ENCODE results near the gene SYNGR1.

Gene SYNGR1

DNA sequence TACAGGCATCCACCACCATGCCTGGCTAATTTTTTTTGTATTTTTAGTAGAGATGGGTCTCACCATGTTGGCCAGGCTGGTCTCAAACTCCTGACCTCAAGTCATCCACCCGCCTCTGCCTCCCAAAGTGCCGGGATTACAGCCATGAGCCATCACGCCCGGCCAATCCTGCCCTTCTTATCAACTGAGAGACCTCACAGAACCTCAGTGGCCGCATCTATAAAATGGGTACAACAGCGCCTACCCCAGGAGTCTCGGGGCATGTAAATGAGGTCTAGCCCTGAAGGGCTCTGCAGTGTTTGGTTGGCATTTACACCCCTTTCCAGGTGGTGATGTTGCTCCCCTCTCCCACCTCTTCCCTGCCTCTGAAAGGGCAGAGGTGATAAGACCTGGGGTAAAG lies 11.7 kb downstream of the SYNGR1 start:
- Histone ChIP-seq H3K36me3 (replicated peaks) (no peaks in the 10 kb centered on the region), H3K9me3 (no peaks in the 10 kb centered on the region), H3K4me1 (no peaks in the 10 kb centered on the region), H3K4me3 (no peak overlapping the region), H3K27me3 (ENCODE audit: low read depth) (no peaks in the 10 kb centered on the region)
- in situ Hi-C loops (cut with MboI; ENCODE audit: low sequenced_read_pairs) = no loop called here
- no peak for DNase-seq (ENCODE audit: low spot score in 2 of 2)

DNA sequence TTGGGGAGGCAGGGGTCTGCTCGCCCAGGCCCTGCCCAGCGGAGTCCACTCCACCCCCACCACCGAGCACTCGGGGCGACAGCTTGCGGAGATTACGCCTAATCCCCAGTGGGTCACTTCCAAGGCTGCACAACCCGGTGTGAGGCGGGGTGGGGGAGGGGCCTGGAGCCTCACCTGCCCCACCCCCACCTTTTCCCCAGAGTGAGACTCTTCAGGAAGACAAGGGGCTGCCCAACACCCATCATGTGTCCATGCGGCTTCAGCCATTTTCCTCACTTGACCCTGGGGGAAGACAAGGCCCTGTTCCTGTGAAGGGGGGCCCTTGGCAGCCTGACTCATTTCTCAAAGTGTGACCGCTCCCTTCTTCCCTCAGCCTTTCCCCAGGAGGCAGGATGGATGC lies 12.5 kb downstream of the SYNGR1 start:
- no peak for DNase-seq (ENCODE audit: low spot score in 2 of 2)
- Histone ChIP-seq H3K4me3 (no peak overlapping the region), H3K36me3 (replicated peaks) (no peaks in the 10 kb centered on the region)

DNA sequence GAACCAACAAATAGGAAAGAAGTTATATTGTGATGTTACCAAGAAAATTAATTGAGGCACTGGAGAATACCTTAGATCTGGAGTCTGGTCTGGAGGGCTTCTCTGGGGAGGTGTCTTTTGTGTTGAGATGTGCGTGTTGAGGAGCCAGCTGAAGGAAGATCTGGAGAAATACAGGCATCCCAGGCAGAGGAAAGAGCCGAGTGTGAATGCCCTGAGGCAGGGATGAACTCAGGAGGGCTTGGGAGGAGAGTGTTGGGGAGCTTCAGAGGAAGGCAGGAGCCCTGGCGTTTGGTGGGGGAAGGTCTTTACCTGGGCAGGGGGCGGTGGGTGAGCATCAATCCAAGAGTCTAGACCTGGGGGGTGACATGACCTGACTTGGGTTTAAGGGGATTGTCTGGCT lies 13.1 kb downstream of the SYNGR1 start:
- no peak for DNase-seq (ENCODE audit: low spot score in 2 of 2)
- Histone ChIP-seq H3K4me1 (no peaks in the 10 kb centered on the region), H3K9me3 (no peaks in the 10 kb centered on the region), H3K4me3 (no peak overlapping the region), H3K27me3 (ENCODE audit: low read depth) (no peaks in the 10 kb centered on the region), H3K36me3 (replicated peaks) (no peaks in the 10 kb centered on the region)
- in situ Hi-C loops (cut with MboI; ENCODE audit: low sequenced_read_pairs) = no loop called here

More for the DNA sequence above, 12.5 kb downstream of the SYNGR1 start:
- Histone ChIP-seq H3K27me3 (ENCODE audit: low read depth) (no peaks in the 10 kb centered on the region), H3K9me3 (no peaks in the 10 kb centered on the region), H3K4me1 (no peaks in the 10 kb centered on the region)
- in situ Hi-C loops (cut with MboI; ENCODE audit: low sequenced_read_pairs) = no loop called here

DNA sequence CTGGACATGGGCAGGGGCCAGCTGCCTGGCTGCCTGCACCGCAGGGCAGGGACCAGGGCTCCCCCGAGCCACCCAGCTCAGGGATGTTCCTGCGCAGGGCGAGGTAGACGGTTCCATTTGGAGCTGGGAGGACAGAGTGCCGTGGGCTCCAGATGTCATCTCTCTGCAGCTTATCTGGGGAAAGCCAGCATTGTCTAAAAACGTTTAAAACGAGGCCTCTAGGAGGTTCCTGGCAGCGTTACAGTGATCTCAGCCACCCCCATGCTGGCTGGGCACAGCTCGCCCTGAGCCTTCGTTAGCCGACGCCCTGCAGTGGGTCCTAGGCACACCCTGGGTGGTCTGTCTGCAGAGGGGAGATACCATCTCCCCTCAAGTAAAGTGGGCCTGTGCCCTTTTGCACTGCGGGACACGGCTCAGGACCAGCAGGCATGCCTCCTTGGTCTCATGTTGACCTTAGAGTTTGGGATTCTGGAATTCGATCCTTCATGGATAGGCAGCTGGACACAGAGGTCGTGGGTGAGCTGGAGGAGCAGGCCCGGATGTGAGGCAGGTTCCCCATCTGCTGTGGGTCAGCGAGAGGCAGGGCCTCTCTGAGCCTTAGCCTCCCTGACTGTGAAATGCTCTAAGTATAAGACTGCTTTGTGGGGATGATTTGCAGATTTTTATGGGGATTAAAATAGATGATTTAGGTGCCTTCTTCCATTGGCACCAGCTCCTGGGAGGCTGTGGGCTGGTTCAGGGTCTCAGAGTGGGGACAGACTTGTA lies 14.1 kb downstream of the SYNGR1 start:
- DNase-seq (ENCODE audit: low spot score in 2 of 2) = no peak
- no peaks in the 10 kb centered on the region for H3K9me3 ChIP-seq
- in situ Hi-C loops (cut with MboI; ENCODE audit: low sequenced_read_pairs) = no loop called here
- no peak overlapping the region for H3K4me3 ChIP-seq
- H3K4me1 ChIP-seq = no peaks in the 10 kb centered on the region
- no peaks in the 10 kb centered on the region for H3K36me3 ChIP-seq (replicated peaks)
- H3K27me3 ChIP-seq (ENCODE audit: low read depth) = no peaks in the 10 kb centered on the region

DNA sequence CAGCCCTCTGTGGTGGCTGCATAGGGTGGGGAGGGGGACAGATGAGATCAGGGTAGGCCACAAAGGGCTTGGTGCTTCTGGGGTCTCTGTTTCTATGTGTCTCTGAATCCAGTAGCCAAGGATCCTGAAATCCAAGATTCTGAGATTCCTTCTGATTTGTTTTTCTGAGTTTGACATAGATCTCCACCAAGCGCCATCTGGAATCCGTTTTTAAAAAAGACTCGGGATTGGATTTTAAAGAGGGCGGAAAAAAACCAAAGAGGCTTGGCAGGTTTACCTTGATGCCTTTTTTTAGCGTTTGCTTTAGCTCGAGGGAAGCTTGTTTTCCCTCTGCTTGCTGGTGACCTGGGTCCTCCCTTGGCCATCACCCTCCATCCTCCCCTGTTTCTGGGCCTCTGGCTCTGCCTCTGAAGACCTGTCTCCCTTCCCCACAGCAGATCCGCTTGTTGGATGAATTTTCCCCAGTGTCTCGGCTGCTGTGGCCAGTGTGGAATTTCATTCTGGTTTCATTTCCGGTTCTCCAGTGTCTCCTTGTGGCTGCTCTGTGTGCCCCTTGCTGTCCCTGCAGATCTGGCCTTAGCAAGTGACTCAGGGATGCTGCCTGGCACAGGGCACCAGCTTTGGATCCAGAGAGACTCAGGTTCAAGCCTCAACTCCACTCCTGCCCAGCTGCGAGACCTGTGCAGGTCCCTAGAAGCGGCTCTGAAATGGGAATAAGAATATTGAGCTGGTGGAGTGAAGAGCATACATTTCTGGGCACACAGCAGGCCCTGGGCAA lies 15.1 kb downstream of the SYNGR1 start:
- Histone ChIP-seq H3K4me3 (no peak overlapping the region), H3K4me1 (no peaks in the 10 kb centered on the region)
- no peak for DNase-seq (ENCODE audit: low spot score in 2 of 2)

GRCh38 chr22:39365492-39365780 lies 15.6 kb downstream of the SYNGR1 start:
- in situ Hi-C loops (cut with MboI; ENCODE audit: low sequenced_read_pairs) = no loop called here
- Histone ChIP-seq H3K4me3 (no peak overlapping the region), H3K36me3 (replicated peaks) (no peaks in the 10 kb centered on the region), H3K27me3 (ENCODE audit: low read depth) (no peaks in the 10 kb centered on the region), H3K9me3 (no peaks in the 10 kb centered on the region), H3K4me1 (no peaks in the 10 kb centered on the region)
- no peak for DNase-seq (ENCODE audit: low spot score in 2 of 2)

More for the DNA sequence above, 15.1 kb downstream of the SYNGR1 start:
- Histone ChIP-seq H3K27me3 (ENCODE audit: low read depth) (no peaks in the 10 kb centered on the region), H3K36me3 (replicated peaks) (no peaks in the 10 kb centered on the region), H3K9me3 (no peaks in the 10 kb centered on the region)
- in situ Hi-C loops (cut with MboI; ENCODE audit: low sequenced_read_pairs) = no loop called here

DNA sequence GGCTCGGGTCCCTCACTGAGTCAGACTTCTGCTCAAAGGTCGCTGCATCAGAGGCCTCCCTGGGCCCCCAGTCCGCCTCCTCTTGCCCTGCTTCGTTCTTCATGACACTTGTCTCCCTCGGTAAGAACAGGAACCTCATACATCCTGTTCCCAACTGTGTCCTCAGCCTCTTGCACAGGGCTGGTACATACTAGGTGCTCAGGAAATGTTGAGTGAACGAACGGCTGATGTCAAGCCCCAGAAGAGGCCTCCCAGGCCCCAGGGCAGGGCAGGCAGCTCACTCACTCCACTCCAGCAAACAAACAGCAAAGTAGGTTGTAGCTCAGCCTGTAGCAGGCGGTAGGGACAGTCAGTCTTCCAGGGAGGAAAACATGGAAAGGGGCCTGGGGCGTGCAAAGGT lies 17.2 kb downstream of the SYNGR1 start:
- Histone ChIP-seq H3K4me1 (no peaks in the 10 kb centered on the region), H3K27me3 (ENCODE audit: low read depth) (no peaks in the 10 kb centered on the region), H3K36me3 (replicated peaks) (no peaks in the 10 kb centered on the region), H3K9me3 (0 out of 2 replicates have a peak, but pooled peaks cover 2% of the 10 kb centered on the region), H3K4me3 (no peak overlapping the region)
- in situ Hi-C loops (cut with MboI; ENCODE audit: low sequenced_read_pairs) = no loop called here
- DNase-seq (ENCODE audit: low spot score in 2 of 2) = no peak

GRCh38 chr22:39368461-39368911 lies 18.7 kb downstream of the SYNGR1 start:
- no peak for DNase-seq (ENCODE audit: low spot score in 2 of 2)
- no peaks in the 10 kb centered on the region for H3K27me3 ChIP-seq (ENCODE audit: low read depth)
- H3K9me3 ChIP-seq = 0 out of 2 replicates have a peak, but pooled peaks cover 2% of the 10 kb centered on the region
- H3K4me3 ChIP-seq = no peak overlapping the region
- in situ Hi-C loops (cut with MboI; ENCODE audit: low sequenced_read_pairs) = no loop called here
- H3K4me1 ChIP-seq = no peaks in the 10 kb centered on the region
- H3K36me3 ChIP-seq (replicated peaks) = no peaks in the 10 kb centered on the region

GRCh38 chr22:39369186-39369585 lies 19.4 kb downstream of the SYNGR1 start:
- no peaks in the 10 kb centered on the region for H3K4me1 ChIP-seq
- in situ Hi-C loops (cut with MboI; ENCODE audit: low sequenced_read_pairs) = no loop called here

DNA sequence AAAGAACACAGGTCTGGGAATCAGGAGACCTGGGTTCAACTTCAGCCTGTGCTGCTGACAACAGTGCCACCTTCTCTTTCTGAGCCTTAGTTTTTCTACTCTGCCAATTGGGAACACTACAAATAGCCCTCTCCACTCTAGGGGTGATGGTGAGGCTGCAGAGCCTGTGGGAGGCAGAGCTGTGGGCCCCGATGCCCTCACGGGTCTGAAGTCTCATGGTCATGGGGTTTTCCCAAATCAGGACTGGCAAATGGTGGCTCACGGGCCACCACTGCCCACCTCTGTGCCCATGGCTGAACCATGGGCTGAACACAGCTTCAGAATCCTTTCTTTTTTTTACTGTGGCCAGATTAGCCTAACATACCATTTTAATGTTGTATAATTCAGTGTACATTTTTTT lies 19.8 kb downstream of the SYNGR1 start:
- H3K27me3 ChIP-seq (ENCODE audit: low read depth) = no peaks in the 10 kb centered on the region
- no peaks in the 10 kb centered on the region for H3K36me3 ChIP-seq (replicated peaks)
- in situ Hi-C loops (cut with MboI; ENCODE audit: low sequenced_read_pairs) = no loop called here
- H3K4me1 ChIP-seq = no peaks in the 10 kb centered on the region
- no peak for DNase-seq (ENCODE audit: low spot score in 2 of 2)
- no peak overlapping the region for H3K4me3 ChIP-seq
- 0 out of 2 replicates have a peak, but pooled peaks cover 2% of the 10 kb centered on the region for H3K9me3 ChIP-seq

More at GRCh38 chr22:39369186-39369585, 19.4 kb downstream of the SYNGR1 start:
- H3K27me3 ChIP-seq (ENCODE audit: low read depth) = no peaks in the 10 kb centered on the region
- no peak for DNase-seq (ENCODE audit: low spot score in 2 of 2)
- 0 out of 2 replicates have a peak, but pooled peaks cover 2% of the 10 kb centered on the region for H3K9me3 ChIP-seq
- no peak overlapping the region for H3K4me3 ChIP-seq
- no peaks in the 10 kb centered on the region for H3K36me3 ChIP-seq (replicated peaks)

DNA sequence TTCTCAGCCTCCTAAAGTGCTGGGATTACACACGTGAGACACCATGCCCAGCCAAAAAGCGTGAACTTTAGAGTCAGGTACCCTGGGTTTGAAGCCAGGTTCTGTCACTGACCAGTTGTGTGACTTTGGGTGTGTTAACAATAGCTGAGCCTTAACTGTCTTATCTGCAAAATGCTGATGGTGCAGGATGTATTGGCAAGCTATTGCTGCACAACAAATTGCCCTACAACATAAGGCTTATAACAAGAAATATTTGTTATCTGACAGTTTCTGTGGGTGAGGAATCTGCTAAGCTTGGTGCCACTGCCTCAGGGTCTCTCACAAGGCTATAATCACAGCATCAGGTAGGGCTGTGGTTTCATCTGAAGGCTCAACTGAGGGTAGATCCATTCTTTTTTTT lies 21.9 kb downstream of the SYNGR1 start:
- DNase-seq (ENCODE audit: low spot score in 2 of 2) = no peak
- Histone ChIP-seq H3K36me3 (replicated peaks) (no peaks in the 10 kb centered on the region), H3K9me3 (0 out of 2 replicates have a peak, but pooled peaks cover 2% of the 10 kb centered on the region), H3K4me3 (no peak overlapping the region), H3K4me1 (no peaks in the 10 kb centered on the region), H3K27me3 (ENCODE audit: low read depth) (no peaks in the 10 kb centered on the region)
- in situ Hi-C loops (cut with MboI; ENCODE audit: low sequenced_read_pairs) = no loop called here

DNA sequence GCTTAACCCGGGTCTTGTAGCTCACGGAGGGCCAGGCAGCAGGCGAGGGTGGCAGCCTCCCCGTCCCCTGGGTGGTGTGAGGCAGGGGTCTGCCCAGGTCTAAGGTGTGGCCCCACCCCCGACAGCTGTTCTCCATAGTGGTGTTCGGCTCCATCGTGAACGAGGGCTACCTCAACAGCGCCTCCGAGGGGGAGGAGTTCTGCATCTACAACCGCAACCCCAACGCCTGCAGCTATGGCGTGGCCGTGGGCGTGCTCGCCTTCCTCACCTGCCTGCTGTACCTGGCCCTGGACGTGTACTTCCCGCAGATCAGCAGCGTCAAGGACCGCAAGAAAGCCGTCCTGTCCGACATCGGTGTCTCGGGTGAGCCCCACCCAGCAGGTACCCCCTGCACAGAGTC lies 24.4 kb downstream of the SYNGR1 start:
- no peak overlapping the region for H3K4me3 ChIP-seq
- no peaks in the 10 kb centered on the region for H3K4me1 ChIP-seq
- in situ Hi-C loops (cut with MboI; ENCODE audit: low sequenced_read_pairs) = no loop called here
- DNase-seq (ENCODE audit: low spot score in 2 of 2) = no peak
- no peaks in the 10 kb centered on the region for H3K36me3 ChIP-seq (replicated peaks)
- no peaks in the 10 kb centered on the region for H3K27me3 ChIP-seq (ENCODE audit: low read depth)
- 0 out of 2 replicates have a peak, but pooled peaks cover 2% of the 10 kb centered on the region for H3K9me3 ChIP-seq

GRCh38 chr22:39374801-39375200 lies 25.0 kb downstream of the SYNGR1 start:
- in situ Hi-C loops (cut with MboI; ENCODE audit: low sequenced_read_pairs) = no loop called here
- Histone ChIP-seq H3K4me3 (no peak overlapping the region), H3K27me3 (ENCODE audit: low read depth) (no peaks in the 10 kb centered on the region), H3K36me3 (replicated peaks) (no peaks in the 10 kb centered on the region), H3K9me3 (0 out of 2 replicates have a peak, but pooled peaks cover 2% of the 10 kb centered on the region), H3K4me1 (no peaks in the 10 kb centered on the region)
- no peak for DNase-seq (ENCODE audit: low spot score in 2 of 2)

DNA sequence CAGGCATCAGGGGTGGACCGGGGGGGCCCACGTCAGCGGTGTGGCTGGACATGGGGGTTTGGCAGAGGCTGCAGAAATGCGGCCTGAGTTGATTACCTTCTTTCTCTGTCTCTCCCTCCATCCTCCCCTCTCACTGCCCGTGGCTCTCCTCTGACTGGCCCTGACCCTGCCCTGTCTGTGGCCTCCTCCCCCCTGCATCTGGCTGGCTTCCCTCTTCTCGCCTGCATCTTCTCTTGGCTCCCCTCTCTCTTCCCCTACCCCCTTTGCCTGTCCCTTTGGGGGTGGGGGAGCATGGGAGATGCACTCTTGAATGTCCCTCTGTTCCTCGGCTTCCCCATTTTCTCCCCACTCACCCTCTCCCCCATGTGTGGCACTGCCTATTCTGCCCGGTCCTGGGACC lies 25.9 kb downstream of the SYNGR1 start:
- in situ Hi-C loops (cut with MboI; ENCODE audit: low sequenced_read_pairs) = no loop called here
- Histone ChIP-seq H3K27me3 (ENCODE audit: low read depth) (no peaks in the 10 kb centered on the region), H3K36me3 (replicated peaks) (no peaks in the 10 kb centered on the region), H3K4me1 (no peaks in the 10 kb centered on the region), H3K4me3 (no peak overlapping the region), H3K9me3 (0 out of 2 replicates have a peak, but pooled peaks cover 2% of the 10 kb centered on the region)
- DNase-seq (ENCODE audit: low spot score in 2 of 2) = no peak
